Measurements from ENCODE around the gene ISG20L2.

The ISG20L2 gene

GRCh38 chr1:156700736-156701531 is 27.6 kb downstream of the ISG20L2 start:
- ATAC-seq (replicated peaks), result no peak
- Mint-ChIP-seq H3K36me3 (peaks cover 7 to 11% of the 10 kb centered on the region in 2 donors), H3K4me1 (peaks cover 7 to 24% of the 10 kb centered on the region in 2 donors), H3K27me3 (peaks cover 74 to 93% of the 10 kb centered on the region in 2 donors), H3K27ac (no peak overlapping the region), H3K4me3 (no peak overlapping the region), H3K9me3 (no peaks in the 10 kb centered on the region)
- DNase-seq, result no peak

- Mint-ChIP-seq H3K4me1 (peaks cover 0 to 4% of the 10 kb centered on the region in 2 donors), H3K4me3 (no peak overlapping the region), H3K9me3 (no peaks in the 10 kb centered on the region), H3K27ac (no peak overlapping the region), H3K27me3 (peaks cover 70 to 84% of the 10 kb centered on the region in 2 donors), H3K36me3 (peaks cover 7 to 11% of the 10 kb centered on the region in 2 donors)
- no peak for DNase-seq
- ATAC-seq (replicated peaks), result no peak
Measured at GRCh38 chr1:156698995-156699394, 29.6 kb downstream of the ISG20L2 start.

GRCh38 chr1:156697481-156697880 is 31.1 kb downstream of the ISG20L2 start:
- H3K36me3 Mint-ChIP-seq, result peaks cover 7 to 11% of the 10 kb centered on the region in 2 donors
- peaks cover 74 to 84% of the 10 kb centered on the region in 2 donors for H3K27me3 Mint-ChIP-seq
- H3K9me3 Mint-ChIP-seq, result no peaks in the 10 kb centered on the region
- peak overlapping the region; percentile 31 for H3K27ac Mint-ChIP-seq
- no peak overlapping the region for H3K4me3 Mint-ChIP-seq
- peaks cover 9 to 12% of the 10 kb centered on the region in 2 donors for H3K4me1 Mint-ChIP-seq
- DNase-seq (no peak), ATAC-seq (replicated peaks) (no peak)

- Mint-ChIP-seq H3K27me3 (peaks cover 81 to 86% of the 10 kb centered on the region in 2 donors), H3K36me3 (peaks cover 7 to 11% of the 10 kb centered on the region in 2 donors), H3K4me3 (no peak overlapping the region), H3K4me1 (peaks cover 17 to 19% of the 10 kb centered on the region in 2 donors), H3K9me3 (no peaks in the 10 kb centered on the region), H3K27ac (no peak overlapping the region)
- ATAC-seq (replicated peaks), result no peak
- DNase-seq, result no peak
Measured at GRCh38 chr1:156696755-156697154, 31.8 kb downstream of the ISG20L2 start.

GRCh38 chr1:156694690-156694962 is 33.9 kb downstream of the ISG20L2 start:
- ATAC-seq (replicated peaks) (no peak), DNase-seq (no peak)
- H3K9me3 Mint-ChIP-seq, result no peaks in the 10 kb centered on the region
- no peak overlapping the region for H3K4me3 Mint-ChIP-seq
- H3K36me3 Mint-ChIP-seq, result peaks cover 5 to 7% of the 10 kb centered on the region in 2 donors
- no peak overlapping the region for H3K27ac Mint-ChIP-seq
- peaks cover 19 to 24% of the 10 kb centered on the region in 2 donors for H3K4me1 Mint-ChIP-seq
- peaks cover 81 to 87% of the 10 kb centered on the region in 2 donors for H3K27me3 Mint-ChIP-seq

GRCh38 chr1:156693848-156694689 is 34.5 kb downstream of the ISG20L2 start:
- Mint-ChIP-seq H3K4me3 (no peak overlapping the region), H3K27me3 (peaks cover 81 to 86% of the 10 kb centered on the region in 2 donors), H3K4me1 (peaks cover 24 to 29% of the 10 kb centered on the region in 2 donors), H3K9me3 (no peaks in the 10 kb centered on the region), H3K27ac (no peak overlapping the region), H3K36me3 (peaks cover 4 to 5% of the 10 kb centered on the region in 2 donors)
- no peak for ATAC-seq (replicated peaks)
- DNase-seq, result no peak

- no peak for DNase-seq
- Mint-ChIP-seq H3K4me1 (peaks cover 24 to 29% of the 10 kb centered on the region in 2 donors), H3K9me3 (no peaks in the 10 kb centered on the region), H3K27ac (no peak overlapping the region), H3K27me3 (peaks cover 78 to 84% of the 10 kb centered on the region in 2 donors), H3K4me3 (peak overlapping the region in 1 of 2 donors; percentile 45), H3K36me3 (peaks cover 0 to 1% of the 10 kb centered on the region in 2 donors)
- no peak for ATAC-seq (replicated peaks)
Measured at GRCh38 chr1:156692925-156693847, 35.4 kb downstream of the ISG20L2 start.

- H3K9me3 Mint-ChIP-seq, result no peaks in the 10 kb centered on the region
- no peak overlapping the region for H3K27ac Mint-ChIP-seq
- DNase-seq, result no peak
- no peak for ATAC-seq (replicated peaks)
- peaks cover 0 to 1% of the 10 kb centered on the region in 2 donors for H3K36me3 Mint-ChIP-seq
- H3K4me3 Mint-ChIP-seq, result no peak overlapping the region
- H3K27me3 Mint-ChIP-seq, result peaks cover 72 to 79% of the 10 kb centered on the region in 2 donors
- H3K4me1 Mint-ChIP-seq, result peaks cover 24 to 29% of the 10 kb centered on the region in 2 donors
Measured at GRCh38 chr1:156692441-156692924, 36.1 kb downstream of the ISG20L2 start.

GRCh38 chr1:156691665-156692440 is 36.7 kb downstream of the ISG20L2 start:
- no peak overlapping the region for H3K27ac Mint-ChIP-seq
- H3K36me3 Mint-ChIP-seq, result peaks cover 0 to 1% of the 10 kb centered on the region in 2 donors
- peaks cover 65 to 73% of the 10 kb centered on the region in 2 donors for H3K27me3 Mint-ChIP-seq
- H3K4me1 Mint-ChIP-seq, result peaks cover 24 to 29% of the 10 kb centered on the region in 2 donors
- H3K9me3 Mint-ChIP-seq, result no peaks in the 10 kb centered on the region
- H3K4me3 Mint-ChIP-seq, result no peak overlapping the region
- DNase-seq (no peak), ATAC-seq (replicated peaks) (no peak)

- no peak for DNase-seq
- H3K27me3 Mint-ChIP-seq, result peaks cover 59 to 66% of the 10 kb centered on the region in 2 donors
- H3K4me3 Mint-ChIP-seq, result no peak overlapping the region
- H3K9me3 Mint-ChIP-seq, result no peaks in the 10 kb centered on the region
- peaks cover 0 to 1% of the 10 kb centered on the region in 2 donors for H3K36me3 Mint-ChIP-seq
- no peak for ATAC-seq (replicated peaks)
- peaks cover 24 to 29% of the 10 kb centered on the region in 2 donors for H3K4me1 Mint-ChIP-seq
- H3K27ac Mint-ChIP-seq, result no peak overlapping the region
Measured at GRCh38 chr1:156691191-156691590, 37.4 kb downstream of the ISG20L2 start.

GRCh38 chr1:156690675-156691036 is 37.9 kb downstream of the ISG20L2 start:
- peaks cover 58 to 66% of the 10 kb centered on the region in 2 donors for H3K27me3 Mint-ChIP-seq
- H3K4me3 Mint-ChIP-seq, result no peak overlapping the region

GRCh38 chr1:156689953-156690674 is 38.5 kb downstream of the ISG20L2 start:
- no peaks in the 10 kb centered on the region for H3K9me3 Mint-ChIP-seq
- DNase-seq (no peak), ATAC-seq (replicated peaks) (no peak)
- peaks cover 24 to 29% of the 10 kb centered on the region in 2 donors for H3K4me1 Mint-ChIP-seq
- peak overlapping the region in 1 of 2 donors; percentile 35 for H3K4me3 Mint-ChIP-seq
- peaks cover 58 to 71% of the 10 kb centered on the region in 2 donors for H3K27me3 Mint-ChIP-seq
- no peak overlapping the region for H3K27ac Mint-ChIP-seq
- H3K36me3 Mint-ChIP-seq, result peaks cover 0 to 1% of the 10 kb centered on the region in 2 donors

More at GRCh38 chr1:156690675-156691036, 37.9 kb downstream of the ISG20L2 start:
- DNase-seq, result no peak
- Mint-ChIP-seq H3K27ac (no peak overlapping the region), H3K4me1 (peaks cover 24 to 29% of the 10 kb centered on the region in 2 donors), H3K9me3 (no peaks in the 10 kb centered on the region), H3K36me3 (peaks cover 0 to 1% of the 10 kb centered on the region in 2 donors)
- no peak for ATAC-seq (replicated peaks)
